HUDEP-2 (cell line): ENCODE data around the gene DDN.
A peak's percentile ranks its signal among the peaks of the same experiment; 100 is the strongest.

ENCODE experiments used
- DNase-seq, 76 experiments: peaks; one replicate each; lab custom pipeline; 2025; ENCODE audit not compliant: unreplicated experiment in 76 of 76; lab: John Stamatoyannopoulos, UW

DDN gene

DNA sequence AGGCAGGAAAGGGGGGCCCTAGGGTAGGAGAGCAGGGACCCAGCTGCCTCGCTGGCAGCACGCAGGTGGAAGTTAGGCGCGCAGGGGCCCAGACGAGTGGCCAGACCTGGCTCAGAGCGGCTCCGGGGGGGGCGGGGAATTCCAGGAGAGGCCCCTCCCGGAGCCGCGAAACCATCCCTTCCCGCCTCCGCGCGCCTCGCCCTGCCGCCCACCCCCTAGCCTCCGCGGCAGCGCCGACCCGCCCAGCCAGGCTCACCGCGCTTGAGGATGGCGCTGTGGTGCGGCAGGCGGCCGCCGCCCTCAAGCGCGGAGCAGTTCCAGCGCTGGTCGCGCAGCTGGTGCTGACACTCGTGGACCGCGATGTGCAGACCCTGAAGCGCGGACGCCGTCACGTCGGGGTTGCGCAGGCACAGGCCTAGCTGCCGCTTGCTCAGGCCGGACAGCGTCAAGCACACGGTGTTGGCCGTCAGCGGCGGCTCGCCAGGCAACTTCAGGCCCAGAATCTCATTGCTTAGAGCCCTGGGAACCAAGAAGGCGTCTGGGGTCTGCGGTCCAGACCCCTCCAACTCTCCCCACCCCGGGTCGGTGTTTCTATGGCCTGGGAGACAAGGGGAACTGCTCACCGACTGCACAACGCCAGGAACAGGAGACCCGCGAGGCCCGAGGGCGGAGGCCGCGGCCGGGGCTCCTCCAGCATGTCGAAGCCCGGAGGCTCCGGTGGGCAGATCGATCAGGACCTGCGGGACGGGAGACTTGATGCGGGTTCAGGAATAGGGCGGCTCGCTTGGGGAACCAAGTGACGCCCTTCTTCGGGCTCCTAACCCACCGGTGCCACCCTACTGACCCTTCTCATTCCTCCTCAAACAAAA lies 29.1 kb downstream of the DDN start:
- DNase-seq: peak in 1 of 76 experiments; percentile 20

DNA sequence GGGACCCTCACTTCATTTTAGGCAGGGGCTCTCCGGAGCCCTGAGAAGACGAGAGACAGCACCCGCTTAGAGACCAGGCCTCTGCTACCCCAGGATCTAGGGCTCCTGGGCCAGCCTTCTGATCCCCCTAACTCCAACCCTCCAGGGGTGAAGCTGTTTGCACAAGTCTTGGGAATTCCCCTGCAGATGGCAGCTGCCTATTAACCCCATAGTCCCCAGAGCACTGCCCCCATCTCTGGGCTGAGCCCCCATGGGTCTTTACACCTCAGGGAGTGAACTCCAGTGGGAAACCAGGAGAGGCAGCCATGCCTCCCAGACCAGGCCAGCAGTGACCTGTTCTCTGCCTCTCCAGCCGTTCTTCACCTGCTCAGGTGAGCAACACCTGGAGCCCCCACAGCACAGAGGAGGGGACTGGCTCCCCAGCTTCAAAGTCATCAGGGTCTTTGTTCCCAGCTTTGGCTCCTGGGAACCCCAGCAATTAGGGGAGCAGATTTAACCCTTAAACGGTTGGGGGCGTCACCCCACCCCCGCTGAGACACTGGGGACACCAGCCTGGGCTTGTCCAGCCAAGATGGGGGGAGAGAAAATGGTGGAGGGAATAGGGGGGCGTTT lies 29.9 kb downstream of the DDN start:
- no peak for DNase-seq

DNA sequence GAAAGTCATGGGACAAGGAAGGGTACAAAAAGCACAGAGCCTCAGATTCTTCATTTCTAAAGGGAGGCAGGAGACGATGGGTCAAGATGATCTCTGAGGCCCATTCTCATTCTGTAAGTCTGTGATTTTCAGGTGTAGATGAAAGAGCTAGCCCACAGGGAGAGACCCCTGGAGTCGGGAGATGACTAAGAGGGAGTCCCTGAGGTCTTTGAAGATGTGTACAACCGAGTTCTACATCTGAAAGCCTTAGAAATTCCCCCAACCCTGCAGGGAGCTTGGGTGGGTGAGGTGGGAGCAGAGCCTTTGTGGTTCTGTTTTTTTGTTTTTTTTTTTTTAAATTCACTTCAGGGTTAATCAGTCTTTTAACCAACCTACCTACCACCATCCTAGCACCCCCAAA lies 30.7 kb downstream of the DDN start:
- DNase-seq: no peak

DNA sequence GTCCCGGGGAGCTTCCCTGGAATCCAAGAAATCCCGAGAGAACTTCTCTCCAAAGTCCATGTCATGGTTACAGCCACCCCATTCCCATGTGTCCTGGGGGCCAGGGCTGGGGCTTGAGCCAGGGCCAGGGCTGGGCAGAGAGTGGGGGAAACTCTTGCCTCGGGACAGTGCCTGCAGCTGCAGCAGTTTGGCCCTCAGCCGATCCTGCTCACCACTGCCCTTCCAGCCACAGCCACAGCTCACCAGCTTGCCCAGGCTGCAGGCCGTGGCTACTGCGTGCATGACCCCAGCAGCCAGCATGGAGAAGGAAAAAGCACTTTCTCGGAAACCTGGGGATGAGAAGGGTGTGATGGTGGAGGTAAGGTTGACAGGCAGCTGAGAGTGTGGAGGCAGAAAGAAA lies 31.2 kb downstream of the DDN start:
- DNase-seq: no peak

DNA sequence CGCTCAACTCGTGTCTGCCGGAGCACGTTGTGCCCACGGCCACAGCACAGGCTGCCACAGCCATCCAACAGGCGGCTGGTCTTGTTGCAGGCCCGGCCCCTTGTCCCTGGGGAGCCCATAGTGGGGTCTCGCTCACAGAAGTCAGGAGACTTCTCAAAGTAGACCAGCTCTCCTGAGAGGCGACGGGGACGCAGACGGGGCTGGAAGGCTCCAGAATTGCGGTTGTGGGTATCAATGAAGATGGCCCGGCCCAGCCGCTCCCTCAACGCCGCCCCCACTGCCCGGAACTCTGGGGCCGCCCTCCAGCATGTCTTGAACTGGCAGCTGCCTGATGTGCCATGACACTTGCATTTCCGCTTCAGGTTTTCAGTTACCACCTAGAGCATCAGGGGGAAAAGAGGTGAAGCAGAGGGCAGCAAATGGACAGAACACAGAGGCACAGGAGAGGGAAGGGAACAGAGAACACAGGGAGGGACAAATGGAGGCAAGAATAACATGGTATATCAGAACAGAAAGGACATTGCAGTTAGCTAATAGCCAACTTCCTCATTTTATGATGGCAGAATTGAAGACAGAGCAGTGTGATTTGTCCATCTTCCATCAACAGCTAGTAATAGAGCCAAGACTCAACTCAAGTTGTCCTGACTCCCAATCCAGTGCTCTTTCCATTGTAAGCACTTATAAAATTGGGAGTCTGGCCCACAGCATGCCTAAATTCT lies 32.8 kb downstream of the DDN start:
- peak in 1 of 76 experiments; percentile 34 for DNase-seq

DNA sequence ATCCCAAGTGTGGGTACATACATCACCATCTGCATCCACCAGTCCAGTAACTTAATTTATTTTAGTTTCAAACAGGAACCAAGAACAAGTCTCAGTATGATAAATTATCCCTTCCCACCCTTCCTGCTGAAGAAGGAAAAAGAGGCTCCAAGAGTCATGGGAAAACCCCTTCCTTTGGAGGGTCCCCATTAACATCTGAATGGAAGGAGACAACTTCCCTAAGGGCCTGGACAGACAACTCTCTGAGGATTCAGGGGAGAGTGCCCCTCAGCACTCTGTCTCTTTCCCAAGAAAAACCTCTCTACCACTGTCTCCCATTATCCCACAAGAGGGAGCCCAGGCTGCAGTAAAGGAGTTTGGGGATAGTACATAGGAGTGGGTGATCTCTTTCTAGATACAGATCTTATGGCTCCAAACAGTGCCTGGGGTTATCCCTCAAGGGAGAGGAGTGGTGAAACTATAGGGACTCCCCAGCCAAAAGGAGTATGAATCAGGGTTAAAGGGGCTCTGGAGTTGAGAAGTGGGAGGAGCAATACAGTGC lies 33.8 kb downstream of the DDN start:
- DNase-seq: no peak

DNA sequence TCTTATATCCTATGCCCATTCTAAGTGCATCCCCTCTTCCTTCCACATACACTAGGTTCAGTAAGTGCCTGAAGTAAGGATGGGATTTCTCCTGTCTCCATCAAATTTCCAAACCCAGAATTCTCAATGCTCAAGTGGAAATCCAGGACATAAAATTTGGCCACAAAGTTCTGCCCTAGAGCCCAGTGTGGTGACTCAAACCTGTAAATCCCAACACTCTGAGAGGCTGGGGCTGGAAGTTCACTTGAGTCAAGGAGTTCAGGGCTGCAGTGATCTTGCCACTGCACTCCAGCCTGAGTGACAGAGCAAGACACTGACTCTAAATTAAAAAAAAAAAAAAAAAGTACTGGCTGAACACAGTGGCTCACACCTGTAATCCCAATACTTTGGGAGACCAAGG lies 37.4 kb downstream of the DDN start:
- no peak for DNase-seq

DNA sequence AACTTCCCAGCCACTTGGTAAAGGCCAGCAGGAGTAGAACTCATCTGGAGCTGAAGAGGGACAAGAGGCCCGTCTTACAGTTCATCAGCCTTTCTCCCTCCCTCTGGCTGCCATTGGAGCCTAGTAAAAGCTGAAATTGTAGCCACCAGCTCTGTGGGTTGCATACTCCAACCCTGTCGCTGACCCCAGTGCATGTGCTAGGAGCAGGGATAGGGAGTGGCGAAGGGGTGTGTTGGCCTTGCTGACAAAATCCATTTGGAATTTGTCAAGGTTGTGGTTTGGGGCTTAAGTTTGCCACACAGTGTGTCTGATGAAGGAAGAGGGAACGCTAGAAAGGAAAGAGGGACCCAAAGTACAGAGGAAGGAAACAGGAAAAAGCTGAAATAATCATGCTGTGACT lies 37.8 kb downstream of the DDN start:
- no peak for DNase-seq

DNA sequence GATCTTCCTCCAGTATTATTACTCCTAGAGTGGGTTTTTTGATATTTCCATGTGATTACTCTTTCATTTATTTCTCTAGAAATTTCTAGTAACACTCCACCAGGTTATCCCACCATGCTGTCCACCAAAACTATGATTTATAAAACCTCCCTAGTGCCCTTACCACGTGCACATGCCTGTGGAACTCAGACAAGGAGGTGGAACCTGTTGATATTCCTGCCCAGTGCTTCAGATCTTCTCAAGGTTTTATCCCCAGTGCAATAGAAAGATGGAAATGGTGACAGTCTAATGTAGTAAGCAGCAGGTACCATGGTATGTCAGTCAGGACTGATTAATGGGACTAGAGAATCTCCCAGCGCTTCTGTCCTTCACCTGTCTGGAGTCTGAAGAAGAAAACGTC lies 38.3 kb downstream of the DDN start:
- DNase-seq: no peak

DNA sequence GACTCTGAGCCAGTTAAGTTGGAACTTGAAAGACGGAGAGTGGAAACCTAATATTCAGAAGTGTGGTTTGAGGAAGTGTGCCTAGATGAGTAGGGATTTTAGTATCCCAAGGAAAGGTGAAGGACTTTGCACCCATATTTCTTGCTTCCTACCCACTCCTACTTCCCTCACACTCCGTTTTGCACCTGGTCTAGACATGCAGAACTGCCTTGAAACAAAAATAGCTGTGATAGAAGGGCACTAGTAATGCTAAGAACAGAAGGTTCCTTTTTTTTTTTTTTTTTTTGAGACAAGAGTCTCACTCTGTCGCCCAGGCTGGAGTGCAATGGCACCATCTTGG lies 41.2 kb downstream of the DDN start:
- DNase-seq: no peak

DNA sequence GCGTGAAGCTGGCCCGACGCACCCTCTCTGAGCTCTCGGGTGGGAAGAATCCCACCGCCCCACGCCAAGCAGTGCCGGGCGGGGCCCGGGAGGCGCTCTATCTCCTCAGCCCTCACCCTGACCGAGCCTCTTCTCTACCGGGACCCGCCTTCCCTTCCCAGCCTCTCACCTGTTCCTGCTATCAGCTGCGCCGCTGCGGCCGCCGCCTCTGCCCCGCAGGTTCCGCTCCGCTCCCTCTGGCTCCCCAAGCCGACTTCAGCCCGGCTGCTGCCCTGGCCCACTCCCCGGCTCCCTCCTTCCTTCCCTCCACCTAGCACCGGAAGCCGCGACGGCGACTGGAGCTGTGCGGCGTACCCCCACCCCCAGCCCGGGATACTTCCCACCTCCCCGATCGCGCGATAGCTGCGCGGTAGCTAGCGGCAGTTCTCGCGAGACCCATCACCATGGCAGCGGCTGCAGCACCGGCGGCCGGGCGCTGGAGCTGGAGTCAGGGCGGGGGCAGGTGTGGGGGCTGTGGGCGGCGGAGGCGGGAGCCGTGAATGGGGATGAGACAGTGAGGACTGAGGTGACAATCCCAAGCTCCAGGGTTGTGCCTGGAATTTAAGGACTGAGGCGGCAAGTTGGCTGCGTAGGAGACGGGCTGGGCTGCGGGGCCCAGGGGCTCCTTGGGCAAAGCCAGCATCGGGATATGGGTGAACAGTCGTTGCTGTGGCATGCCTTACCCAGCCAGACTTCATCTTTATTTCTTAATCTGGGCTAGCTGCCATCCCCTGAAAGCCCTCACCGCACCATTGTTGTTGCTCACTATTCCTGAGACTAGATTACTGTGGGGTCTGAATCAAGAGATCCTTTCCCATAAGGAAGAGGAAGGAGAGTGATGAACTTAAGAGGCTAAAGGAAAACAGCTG lies 41.8 kb downstream of the DDN start, which contains the start of gene ARF3:
ARF3 (minus strand) TSS at position 347 of the 908 bp plus-strand sequence. CDS start 16,392 bp downstream, outside the sequence.
- peak in 72 of 76 experiments; percentile 18 to 89 (median 74) for DNase-seq

DNA sequence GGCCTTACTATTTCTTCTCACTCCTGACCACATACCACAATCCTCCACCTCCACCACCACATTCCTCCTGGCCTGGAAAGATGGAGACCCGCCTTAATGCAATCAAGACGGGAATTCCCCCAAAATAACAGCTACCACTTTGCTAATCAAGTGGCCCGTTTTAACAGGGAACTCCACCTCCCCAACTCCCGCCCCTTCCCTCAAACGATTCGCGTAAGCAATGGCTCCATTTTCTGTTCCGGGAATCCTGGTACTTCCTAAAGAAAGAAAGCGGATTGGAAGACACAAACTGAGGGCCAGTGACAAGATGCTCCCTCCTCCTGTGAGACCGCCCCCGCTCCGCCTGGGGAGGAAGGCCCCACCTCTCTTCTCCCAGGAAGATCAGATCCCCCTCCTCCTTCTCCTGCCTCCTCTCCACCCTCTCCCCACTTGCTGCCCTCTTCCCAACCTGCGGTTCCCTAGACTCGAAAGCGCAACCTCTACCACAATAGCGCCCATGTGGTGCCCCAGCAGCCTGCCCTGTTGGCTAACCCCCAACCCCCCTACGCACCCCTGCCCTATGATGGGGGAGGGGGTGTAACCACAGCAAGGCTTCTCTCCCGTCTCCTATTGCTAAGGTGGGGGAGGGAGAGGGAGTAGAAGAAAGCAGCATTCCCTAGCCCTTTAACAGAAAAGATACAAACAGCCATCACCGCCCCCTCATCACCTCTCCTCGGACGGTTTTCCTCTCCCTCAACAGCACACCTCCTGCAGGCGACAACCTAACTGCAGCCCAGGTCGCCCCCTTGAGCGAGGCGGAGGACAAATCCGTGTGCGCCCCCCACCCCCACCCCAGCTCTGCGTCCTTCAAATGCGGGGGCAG lies 42.7 kb downstream of the DDN start:
- DNase-seq: peak in 11 of 76 experiments; percentile 16 to 45 (median 28)

DNA sequence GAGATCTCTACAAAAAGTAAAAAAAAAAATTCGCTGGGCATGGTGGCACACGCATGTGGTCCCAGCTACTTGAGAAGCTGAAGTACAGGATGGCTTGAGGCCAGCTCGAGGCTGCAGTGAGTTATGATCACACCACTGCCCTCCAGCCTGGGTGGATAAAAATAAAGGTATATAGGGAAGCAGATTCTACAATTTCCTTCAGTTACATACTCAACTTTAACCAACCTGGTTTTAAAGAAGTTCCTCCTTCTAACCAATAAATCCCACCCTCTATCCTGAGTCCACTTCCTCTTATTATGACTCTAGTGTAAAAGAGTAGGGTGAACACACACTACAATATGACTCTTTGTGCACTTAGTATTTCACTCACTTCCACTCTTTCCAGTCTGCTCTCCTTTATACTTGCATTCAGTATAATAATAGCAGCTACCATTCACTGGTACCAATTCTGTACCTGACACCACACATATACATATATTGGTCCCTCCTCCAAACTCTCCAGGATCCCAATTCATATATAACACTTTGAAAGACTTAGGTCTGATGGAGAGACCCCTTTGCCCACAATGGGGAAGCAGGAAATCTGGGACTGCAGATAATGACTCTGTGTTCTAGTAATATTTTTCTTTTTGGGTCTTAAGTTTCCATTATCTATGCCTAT lies 44.2 kb downstream of the DDN start:
- no peak for DNase-seq

DNA sequence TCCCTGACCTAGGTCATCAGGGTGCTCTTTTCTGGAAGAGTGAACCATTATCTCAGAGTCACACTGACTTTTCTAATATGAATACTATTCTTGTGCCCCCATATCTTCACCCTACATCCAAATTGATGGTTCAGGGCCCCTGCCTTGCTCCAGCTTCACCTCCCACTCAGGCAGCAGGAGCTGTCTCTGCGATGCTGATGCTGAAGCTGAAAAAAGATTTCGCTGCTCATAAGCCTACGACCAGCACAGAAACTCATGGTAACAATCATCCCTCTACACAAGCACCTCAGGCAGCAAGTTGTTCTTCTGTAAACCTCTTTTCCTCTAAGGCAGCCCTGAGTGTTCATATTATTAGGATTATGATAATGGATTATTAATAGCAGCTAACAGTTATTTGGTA lies 45.1 kb downstream of the DDN start:
- DNase-seq: no peak

DNA sequence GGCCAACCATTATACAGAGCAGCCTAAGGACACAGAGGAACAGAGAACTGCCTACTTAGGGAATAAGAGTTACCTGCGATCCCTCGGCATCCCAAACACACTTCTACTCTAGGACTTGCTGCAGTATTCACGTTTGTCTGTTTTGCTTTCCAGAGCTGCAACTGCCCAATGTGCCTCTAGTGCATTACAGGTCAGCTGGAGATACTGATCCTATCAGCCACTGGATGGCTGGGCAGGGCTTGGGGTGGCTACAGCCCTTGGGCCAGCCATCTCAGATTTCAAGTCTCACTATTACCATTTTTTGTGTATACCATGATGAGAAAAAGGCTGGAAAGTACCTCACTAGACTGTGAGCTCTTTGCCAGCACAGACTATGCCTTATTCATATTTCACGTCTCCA lies 46.5 kb downstream of the DDN start:
- DNase-seq: no peak

DNA sequence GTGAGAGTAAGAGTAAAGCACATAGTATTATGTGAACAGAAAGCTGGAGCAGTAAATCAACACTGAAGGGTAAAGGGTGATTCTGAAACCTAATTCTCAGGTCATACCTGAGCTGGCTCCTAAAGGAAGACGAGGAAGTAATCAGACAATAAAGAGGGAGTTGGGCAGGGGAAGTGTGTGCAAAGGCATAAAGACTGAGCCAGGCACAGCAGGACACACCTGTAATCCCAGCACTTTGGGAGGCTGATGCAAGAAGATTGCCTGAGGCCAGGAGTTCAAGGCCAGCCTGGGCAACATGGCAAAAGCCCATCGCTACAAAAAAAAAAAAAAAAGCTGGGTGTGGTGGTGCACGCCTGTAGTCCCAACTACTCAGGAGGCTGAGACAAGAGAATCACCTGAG lies 51.4 kb downstream of the DDN start:
- DNase-seq: no peak

DNA sequence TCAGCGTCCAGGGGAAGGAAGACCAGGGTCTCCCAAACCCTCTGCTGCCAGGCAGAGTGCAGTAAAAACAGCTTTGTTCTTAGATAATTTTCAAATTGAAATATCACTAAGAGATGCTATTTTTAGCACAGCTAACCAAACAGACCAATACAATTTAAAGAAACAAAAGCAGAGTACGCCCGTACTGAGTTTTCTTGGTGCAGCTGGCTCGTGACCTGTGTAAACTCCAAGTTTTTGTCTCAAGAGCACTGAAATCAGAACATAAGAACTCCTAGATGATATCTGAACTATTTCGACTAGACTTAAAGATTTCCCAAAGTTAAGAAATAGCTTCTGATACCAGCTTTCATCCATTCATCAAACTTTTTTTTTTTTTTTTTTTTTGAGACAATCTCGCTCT lies 52.2 kb downstream of the DDN start:
- no peak for DNase-seq

DNA sequence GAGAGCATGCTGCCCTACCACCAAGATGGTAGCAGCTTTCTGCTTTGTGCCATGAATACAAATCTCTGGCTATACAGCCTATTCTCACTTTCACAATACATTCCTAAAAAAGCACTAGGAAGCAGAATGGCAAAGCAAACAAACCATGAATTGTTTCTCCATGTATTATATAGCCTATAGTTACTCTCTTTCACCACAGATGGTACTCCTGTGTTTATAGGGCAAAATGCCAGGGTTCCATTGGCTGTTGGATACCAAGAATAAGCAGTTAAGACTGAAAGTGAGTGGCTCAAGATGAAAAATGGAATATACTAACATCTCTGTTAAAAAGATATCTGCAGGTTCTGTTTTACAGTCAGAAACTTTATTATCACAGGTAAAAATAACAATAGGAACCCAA lies 53.0 kb downstream of the DDN start:
- no peak for DNase-seq
